ENCODE results near the gene C21orf58.
A peak's percentile ranks its signal among the peaks of the same experiment; 100 is the strongest.
"Not testable (repeated sequence)": the region's sequence is repeated elsewhere in the genome, so short reads cannot be mapped to it uniquely, and the experiment has no call there.

Gene C21orf58

DNA sequence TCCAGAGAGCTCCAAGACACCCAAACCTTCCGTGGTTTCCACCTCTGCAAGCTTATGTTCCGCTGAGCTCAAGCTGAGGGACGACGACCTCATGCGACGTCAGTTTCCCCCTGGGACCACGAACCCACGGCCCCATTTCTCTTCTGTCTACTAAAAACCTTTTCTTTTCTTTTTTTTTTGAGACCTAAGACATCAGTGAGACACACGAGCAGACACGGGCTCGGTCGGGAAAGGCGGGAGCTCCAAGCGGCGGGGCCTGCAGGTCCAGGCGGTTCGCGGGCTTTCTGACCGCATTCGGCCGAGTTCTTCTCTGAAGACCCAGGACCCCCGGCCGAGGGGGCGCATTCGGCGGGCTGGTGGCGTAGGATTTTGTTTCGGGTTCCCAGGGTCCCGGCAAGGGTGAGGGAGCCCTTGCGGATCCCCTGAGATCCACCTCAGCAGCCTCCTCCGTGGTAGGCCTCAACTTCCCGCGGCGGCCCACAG, 402 bp downstream of the C21orf58 start:
- DNase-seq, result peak; percentile 46

DNA sequence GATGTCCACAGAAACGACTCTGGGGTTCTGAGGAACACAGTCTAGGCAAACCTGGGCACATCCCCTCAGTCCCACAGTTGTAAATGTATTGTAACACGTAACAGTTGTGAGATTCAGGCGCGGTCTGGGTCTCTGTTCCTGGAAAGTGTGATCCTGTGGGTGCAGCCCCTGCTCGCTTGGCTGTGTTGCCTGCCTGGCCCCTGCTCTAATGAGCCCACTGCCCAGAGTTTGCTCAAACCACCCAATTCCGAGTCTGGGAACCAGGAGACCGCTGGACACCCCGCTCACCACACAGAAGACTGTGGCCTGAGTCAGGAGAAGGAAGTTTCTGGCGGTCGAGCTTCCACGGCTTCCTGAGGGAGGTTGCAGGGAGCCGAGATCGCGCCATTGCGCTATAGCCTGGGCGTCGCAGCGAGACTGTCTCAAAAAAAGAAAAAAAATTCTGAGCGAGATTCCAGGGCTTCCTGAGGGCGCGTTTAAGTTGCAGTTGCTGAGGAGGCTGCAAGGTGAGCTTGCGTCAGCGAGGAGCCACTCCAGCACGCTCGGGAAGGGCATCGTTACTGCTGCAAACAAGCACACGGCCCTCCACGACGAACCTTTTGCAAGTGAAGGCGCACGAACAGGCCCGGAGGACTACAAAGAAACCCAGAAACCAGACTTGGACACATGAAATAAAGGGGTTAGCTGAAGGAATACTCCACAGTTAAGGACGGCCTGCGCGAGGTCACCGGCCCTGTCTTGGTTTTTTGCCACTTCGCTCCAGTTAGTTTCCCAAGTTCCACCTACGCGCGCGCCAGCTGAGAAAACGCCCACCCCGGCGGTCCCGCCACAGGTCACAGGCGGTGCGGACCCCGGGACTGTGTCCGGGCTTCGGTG, 1.1 kb downstream of the C21orf58 start:
- DNase-seq, result peak; percentile 42

DNA sequence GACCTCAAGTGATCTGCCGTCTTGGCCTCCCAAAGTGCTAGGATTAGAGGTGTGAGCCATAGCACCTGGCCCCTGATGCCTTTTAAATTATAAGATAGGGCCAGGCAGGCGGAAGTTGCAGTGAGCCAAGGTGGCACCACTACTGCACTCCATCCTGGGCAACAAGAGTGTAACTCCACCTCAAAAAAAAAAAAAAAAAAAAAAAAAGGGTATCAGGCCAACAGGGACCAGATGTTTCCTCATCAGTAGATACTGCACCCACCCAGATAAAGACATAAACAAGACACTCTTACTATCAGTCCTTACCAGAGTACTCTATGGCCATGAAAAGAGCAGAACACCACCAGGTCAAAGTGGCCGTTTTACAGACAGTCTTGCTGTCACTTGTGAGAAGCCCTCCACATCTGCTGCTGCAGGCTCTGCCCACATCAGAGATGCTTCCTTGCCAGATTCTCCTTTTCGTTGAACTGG, 3.3 kb downstream of the C21orf58 start:
- DNase-seq, result peak; percentile 99

DNA sequence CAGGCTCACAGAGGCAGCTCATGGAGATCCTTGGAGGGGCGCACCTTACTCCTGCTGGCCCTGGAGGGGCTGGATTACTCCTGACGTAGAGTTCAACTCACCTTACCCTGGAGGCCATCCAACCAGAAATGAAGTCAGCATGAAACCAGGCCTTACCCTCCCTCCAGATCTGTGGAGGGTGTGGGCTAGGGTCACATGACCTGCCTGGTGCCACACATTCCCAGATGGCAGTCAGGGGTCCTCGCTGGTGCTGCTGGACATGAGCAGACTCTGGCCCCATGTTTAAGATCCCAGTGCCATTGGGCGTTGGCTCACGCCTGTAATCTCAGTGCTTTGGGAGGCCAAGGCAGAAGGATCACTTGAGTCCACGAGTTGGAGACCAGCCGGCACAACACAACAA, 4.5 kb downstream of the C21orf58 start:
- DNase-seq, result no peak

DNA sequence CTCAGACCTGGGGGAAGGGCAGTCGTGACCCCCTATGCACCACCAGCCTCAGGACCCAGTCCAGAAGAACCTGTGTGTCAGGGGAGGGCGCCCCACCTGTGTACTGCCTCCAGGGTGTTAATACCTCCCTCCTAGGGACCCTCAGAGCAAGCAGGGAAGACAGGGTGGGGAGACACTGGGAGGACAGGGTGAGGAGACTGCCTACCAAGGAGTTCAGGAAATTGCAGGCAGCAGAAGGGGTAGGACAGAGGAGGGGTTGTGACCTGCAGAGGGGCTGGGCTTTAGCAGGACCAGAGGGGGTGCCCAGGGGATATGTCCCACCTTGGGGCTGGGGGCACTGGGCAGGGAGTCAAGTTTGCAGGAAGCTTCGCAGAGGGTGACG, 5.2 kb downstream of the C21orf58 start:
- DNase-seq, result no peak

DNA sequence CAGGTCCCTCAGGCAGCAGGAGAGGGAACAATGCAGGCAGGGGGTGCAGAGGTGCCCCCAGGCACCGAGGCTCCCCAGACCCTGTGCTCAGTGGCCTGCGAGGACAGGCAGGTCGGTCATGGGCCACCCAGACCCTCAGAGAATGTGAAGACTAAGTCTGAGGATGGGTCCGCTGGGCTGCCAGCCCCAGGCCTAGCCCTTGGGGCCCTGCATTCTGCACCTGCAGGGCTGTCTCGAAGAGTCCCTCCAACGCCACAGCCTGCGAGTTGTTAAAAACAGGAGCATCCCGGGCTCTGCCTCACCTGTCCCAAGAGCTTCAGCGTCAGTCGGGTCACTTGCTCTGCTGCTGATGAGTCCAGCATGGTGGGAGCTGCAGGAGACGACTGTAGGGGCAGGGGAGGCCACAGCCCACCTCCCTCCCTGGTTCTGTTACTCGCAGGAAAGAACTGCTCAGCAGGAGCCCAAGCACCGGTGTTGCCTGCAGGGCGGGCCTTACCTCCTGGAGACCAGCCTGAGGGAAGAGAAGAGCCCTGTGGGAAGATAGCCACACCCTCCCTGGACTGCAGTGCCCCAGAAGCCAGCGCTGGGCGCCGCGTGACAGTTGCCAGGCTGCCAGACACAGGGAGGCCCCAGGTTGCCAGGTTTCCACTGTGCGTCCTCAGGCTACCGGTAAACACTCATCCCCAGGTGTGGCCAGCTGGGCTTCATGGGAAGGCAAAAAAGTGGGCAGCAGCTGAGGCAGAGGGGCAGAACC, 5.8 kb downstream of the C21orf58 start:
- peak; percentile 48 for DNase-seq

DNA sequence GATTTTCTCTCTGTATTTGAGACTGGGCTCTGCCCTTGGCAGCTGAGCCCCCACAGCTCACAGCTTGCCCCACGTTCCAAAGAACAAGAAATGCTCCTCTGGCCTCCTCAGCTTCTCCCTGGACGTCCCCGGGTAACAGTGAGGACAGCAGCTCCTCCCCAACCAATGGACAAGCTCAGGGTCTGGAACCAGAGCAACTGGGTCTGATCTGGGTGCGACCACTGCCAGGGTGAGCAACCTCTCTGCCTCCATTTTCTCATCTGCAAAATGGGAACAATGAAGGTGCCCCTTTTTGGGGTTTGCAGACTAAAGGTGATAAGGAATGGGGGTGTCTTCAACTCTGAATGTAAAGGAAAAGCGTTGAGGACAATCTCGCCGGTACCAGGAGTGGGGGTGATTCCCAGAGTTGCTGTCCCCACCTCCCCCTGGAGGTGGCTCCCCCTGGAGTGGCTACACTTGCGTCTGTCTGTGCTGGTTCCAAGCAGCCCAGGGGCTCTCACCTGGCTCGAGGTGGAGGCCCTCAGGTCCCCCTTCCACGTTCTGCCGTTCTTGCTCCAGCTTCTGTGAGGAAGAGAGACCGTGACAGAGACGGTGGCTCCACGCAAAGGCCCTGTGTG, 6.9 kb downstream of the C21orf58 start:
- no peak for DNase-seq

DNA sequence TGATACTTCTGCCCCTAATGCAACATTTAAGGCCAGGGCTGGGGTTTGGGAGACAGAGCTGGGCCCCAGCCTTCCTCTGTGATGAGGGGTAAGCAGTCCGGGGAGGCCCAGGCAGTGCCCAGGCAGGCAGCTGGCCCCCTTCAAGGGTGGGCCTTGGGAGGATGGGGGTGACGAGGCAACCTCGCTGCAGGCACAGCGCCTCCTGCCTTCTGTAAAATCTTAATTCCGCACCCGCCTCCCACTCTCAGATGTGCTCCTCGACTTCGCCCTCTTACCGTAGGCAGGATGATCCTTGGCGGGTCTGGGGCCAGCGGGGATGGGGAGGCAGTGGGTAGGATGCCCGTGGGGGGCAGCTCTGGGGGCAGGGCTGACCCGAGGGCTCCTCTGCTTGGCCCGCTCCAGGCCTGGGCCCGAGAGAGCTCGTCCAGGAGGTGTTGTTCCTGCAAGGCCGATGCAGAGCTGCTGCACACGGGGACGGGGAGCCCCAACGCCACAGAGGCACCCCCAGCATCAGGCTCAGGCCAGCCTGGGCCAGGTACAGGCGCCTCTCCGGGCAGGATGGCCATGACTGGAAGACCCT, 9.1 kb downstream of the C21orf58 start:
- no peak for DNase-seq

DNA sequence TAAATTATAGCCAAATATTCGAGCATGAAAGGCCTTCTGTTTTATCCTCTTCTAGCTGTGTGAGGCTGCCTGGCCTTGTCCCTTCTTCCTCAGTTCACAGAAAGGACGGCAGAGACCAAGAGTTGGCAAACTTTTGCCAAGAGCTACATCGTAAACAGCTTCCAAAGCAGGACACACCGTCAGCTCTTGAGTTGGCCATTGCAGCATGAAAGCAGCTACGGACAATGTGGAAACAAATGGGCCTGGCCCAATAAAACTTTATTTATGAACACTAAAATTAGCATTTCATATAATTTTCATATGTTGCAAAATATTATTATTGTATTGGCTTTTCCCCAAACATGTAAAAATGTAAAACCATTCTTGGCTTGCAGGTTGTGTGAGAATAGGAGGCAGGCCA, 10.7 kb downstream of the C21orf58 start:
- DNase-seq, result no peak

DNA sequence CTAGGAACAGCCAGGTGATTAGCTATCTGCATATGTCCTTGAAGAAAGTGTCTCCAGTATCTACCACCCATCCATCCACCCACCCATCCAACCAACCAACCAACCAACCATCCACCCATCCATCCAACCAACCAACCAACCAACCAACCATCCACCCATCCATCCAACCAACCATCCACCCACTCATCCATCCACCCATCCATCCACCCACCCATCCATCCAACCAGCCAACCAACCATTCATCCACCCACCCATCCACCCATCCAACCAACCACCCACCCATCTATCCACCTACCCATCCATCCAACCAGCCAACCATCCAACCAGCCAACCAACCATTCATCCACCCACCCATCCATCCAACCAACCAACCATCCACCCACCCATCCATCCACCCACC, 12.1 kb downstream of the C21orf58 start:
- no peak for DNase-seq

DNA sequence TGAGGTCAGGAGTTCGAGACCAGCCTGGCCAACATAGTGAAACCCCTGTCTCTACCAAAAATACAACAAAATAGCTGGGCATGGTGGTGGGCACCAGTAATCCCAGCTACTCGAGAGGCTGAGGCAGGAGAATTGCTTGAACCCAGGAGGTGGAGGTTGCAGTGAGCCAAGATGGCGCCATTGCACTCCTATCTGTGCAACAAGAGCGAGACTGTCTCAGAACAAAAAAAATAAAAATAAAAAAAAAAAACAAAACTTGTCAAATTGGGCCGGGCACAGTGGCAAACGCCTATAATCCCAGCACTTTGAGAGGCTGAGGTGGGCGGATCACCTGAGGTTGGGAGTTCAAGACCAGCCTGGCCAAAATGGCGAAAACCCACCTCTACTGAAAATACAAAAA, 13.4 kb downstream of the C21orf58 start:
- DNase-seq, result not testable (repeated sequence)

DNA sequence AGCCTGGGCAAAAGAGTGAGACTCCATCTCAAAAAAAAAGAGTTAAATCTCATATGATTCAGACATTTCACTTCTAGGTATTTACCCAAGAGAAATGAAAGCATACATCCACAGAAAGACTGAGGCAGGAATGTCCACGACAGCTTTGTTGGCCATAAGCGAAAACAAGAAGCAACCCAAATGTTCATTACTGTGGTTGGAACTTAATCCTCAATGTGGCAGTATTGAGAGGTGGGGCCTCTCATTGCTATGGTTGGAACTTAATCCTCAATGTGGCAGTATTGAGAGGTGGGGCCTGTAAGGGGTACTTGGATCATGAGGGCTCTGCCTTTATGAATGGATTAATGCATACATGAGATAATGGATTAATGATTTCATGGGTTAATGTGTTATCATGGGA, 15.2 kb downstream of the C21orf58 start:
- DNase-seq, result no peak

DNA sequence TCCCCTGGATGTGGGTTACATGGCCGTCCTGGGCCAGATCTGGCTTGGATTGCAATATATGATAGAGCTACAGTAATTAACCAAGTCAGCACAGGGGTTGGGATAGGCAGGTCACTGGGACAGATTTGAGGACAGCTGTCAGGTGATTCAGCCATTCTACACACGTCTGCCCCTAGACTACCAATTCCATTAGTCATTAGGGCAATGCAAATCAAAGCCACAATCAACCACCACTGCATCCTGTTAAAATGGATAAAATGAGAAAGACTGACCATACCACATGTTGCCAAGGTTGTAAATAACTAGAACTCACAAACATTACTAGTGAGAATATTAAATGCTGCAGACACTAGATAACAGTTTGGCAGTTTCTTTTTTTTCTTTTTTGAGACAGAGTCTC, 16.0 kb downstream of the C21orf58 start:
- peak; percentile 89 for DNase-seq

DNA sequence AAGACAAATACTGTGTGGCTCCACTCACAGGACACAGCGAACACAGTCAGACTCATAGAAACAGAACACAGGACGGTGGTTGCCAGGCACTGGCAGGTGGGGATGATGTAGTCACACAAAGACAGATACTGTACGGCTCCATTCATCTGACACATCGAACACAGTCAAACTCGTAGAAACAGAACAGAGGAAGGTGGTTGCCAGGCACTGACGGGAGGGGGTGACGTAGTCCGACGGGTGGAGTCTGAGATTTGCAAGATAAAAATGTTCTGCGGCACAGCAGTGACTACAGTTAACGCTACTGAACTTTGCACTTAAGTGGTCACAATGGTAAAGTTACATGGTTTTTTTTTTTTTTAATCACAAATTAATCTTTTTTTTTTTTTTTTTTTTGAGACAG, 18.7 kb downstream of the C21orf58 start:
- peak; percentile 66 for DNase-seq

DNA sequence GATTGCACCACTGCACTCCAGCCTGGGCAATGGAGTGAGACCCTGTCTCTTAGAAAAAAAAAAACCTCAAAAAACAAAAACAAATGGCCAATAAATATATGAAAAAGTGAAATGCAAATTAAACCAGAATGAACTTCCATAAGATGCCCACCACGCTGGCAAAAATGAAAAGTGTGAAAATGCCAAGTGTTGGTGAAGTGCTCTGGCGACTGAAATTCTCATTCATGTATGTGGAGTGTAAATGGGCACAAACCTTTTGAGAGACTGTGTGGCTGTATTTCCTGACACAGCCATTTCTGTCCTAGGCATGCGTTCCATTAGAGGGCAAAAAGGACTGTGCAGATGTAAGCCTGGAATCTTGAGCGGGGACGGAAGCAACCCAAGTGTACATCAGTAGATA, 19.2 kb downstream of the C21orf58 start:
- DNase-seq, result no peak

DNA sequence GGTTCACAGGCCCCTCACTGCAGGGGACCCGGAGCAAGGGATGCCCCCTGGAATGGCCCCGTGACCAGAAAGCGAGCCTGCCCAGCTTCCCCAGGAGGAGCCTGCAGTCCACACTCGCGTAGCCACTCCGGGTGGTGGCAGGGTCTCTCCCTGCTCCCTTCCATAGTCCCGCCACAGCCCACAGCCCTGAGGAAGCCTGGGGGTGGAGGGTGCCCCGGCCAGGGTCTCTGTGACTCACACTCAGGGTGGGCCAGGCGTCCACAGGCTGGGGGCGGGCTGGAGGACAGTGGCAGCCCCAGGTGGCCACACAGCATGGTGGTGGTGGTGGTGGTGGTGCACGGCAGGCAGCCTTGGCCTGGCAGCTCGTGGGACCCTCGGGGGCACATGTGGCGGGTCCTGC, 21.9 kb downstream of the C21orf58 start:
- no peak for DNase-seq

DNA sequence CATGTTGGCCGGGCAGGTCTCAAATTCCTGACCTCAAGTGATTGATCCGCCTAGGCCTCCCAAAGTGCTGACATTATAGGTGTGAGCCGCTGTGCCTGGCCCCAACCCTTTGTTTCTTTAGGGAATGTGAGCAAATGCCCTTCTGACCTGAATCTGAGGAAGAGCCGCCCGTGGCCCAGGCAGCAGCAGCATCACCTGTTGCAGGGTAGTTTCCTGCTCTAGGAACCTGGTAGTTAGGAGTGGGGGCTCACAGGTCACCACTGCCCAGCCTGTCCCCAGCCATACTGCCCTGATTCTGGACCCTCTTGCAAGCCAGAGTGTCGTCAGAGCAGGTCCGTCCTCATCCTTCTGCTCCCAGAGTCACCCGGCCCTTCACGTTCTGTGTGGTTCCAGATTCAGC, 24.5 kb downstream of the C21orf58 start:
- DNase-seq, result no peak

DNA sequence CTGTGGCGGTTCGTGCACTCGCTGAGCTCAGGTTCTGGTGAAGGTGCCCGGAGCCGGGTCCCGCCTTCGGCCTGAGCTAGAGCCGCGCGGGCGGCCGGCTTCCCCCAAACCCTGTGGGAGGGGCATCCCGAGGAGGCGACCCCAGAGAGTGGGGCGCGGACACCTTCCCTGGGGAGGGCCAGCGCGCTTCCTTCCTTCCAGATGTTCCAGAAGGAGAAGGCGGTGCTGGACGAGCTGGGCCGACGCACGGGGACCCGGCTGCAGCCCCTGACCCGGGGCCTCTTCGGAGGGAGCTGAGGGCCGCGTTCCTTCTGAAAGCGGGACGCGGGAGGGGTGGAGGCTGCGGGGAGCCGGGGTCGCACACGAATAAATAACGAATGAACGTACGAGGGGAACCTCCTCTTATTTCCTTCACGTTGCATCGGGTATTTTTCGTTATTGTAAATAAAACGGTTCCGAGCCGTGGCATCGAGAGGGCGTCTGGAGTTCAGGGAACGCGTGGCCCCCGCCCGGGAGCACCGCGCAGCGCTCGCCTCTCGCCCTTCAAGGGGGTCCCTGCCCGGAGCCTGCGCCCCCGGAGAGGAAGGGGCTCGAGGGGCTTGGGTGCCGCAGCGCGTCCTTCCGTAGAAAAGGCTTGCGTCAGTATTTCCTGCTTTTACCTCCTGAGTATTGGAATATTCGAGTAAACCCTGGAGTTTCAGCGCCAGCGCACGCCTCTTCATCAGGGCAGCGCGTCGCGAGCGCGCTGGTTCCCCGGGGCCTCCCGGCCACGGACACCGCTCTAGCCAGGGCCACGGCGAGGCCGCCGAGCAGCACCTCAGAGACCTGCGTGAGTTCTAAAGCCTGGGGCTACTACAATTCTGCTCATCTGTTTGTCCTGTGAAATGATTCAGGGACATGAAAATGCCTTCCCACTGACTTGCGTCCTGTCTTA, 26.1 kb downstream of the C21orf58 start:
- DNase-seq, result peak; percentile 49

DNA sequence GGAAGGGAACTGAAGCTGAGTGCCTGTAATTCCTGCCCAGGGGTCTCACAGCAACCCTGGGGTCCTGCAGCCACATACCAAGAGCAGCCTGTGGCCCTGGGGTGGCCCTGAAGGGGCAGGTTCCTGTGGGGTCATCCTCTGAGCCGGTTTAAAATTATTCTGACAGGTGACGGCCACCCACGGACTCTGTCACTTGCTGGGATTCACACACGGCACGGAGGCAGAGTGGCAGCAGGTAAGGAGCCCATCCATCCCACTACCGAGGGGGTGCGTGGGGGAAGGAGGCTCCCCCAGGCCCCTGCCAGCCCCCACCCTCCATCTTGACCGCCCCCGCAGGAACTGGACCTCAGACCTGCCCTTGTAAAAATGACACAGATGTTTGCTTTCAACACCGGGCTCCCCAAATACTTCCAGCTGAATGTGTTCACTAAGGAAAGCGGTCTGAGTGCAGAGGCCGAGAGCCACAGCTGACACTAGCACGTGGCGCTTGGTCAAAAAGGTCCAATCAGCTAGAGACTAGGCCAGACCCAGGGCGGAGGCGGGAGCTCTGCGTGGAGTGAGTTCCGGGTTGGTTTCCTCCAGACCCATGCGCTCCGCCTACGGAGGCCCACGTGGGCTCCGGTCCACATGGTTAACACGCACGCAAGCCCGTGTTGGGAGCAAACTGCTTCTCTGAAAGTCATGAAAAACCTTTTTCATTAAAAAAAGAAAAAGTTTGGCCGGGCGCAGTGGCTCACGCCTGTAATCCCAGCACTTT, 27.5 kb downstream of the C21orf58 start:
- peak; percentile 96 for DNase-seq

DNA sequence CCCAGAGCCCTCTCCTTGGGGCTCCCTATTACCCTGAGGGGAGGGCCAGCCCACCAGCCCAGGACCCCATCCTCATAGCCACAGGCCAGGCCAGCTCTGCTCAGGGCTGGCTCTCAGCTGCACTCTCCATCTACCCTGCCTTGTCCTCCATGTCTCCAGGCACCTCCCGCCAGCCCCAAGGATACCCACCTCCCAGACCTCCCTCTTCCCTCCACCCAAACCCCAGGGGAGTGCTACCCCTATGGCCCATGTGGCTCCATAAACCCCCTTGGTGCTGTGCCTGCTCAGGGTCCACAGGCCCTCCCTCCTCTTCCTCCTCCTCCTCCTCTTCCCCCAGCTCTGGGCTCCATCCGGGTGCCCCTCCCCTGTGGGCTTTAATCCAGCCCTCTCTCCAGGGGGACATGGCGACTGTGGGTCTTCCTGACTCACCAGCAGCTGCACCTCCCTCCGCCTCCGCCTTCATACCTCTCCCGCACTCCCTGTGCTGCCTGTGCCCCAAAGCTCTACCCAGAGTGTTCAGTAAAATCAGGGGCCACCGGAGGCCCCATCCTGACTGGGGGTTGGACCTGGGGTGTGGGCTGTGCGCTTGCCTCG, 28.4 kb downstream of the C21orf58 start:
- peak; percentile 42 for DNase-seq

DNA sequence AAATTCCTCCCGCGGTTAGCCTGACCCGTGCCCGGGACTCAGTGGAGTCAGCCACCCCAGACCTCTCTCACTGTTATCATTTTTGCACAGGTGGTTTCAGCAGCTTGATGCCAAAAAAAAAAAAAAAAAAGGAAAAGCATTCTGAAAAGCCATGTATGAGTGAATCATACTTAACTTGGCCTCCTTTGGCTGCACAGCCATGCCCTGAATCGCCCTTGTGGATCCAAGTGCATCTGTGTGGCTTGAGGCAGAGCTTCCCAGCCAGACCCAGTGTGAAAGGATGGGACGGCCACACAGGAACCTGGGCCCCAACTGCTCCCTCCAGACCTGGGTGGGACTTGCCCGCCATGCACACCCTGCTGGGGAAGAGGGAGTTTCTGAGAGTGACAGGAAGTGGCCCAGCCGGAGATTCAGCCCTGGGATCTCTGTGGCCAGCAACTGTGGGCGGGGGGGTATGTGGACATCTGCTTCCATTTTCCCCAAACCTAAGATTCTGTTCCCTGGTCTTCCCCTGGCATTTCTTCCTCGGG, 29.0 kb downstream of the C21orf58 start:
- peak; percentile 72 for DNase-seq

Measured in hematopoietic multipotent progenitor cell treated with erythropoietin and hydrocortisone succinate and interleukin-3 and kit ligand, for 4 days (in vitro differentiated cells).